RWPE1 (cell line): ENCODE measurements around the gene CCDC182.

Experiments
- CTCF ChIA-PET: fragments of 350-600 bp; sonication (Branson Sonifier 250); formaldehyde crosslinking; extraction: SDS; loops from one replicate; lab custom pipeline; 2021; lab: Yijun Ruan, JAX
- POLR2A ChIA-PET: fragments of 400-600 bp; formaldehyde crosslinking; extraction: SDS; loops from one replicate; lab custom pipeline; 2020; ENCODE audit warnings: antibody characterized with exemption; ENCODE audit not compliant: low non-redundant PET; lab: Yijun Ruan, JAX
- DNase-seq: peaks from one replicate; pipeline ENCODE4 v3.0.0; 2012; ENCODE audit warnings: low spot score
- H3K27ac ChIP-seq: fragments of 450-650 bp; 2 replicates; pipeline ENCODE4 v1.5.1; 2017
- CTCF ChIP-seq: fragments of 450-650 bp; conservative IDR thresholded peaks from 2 replicates; pipeline ENCODE4 v1.5.1; 2017; ENCODE audit warnings: low read depth, mild to moderate bottlenecking

CCDC182 gene

GRCh38 chr17:57774872-57775271 is 29.8 kb upstream of the CCDC182 start:
- POLR2A ChIA-PET: no interaction called here
- TF ChIP-seq CTCF: no peak

GRCh38 chr17:57773557-57773956 is 28.5 kb upstream of the CCDC182 start:
- ChIA-PET CTCF (interaction anchor here (0.7 kb wide), 1 partner anchor 653 kb away, joined by 3 read pairs; no protein-coding TSS in a partner anchor), POLR2A (no interaction called here)
- no peak for TF ChIP-seq CTCF
- H3K27ac ChIP-seq: no peak overlapping the region
- DNase-seq: no peak

More at GRCh38 chr17:57774872-57775271, 29.8 kb upstream of the CCDC182 start:
- no peak overlapping the region for H3K27ac ChIP-seq
- CTCF ChIA-PET: no interaction called here
- DNase-seq: no peak

- CTCF ChIA-PET: no interaction called here
- POLR2A ChIA-PET: no interaction called here
- DNase-seq: no peak
- TF ChIP-seq CTCF: no peak
- no peak overlapping the region for H3K27ac ChIP-seq
Measured at GRCh38 chr17:57772774-57773173, 27.7 kb upstream of the CCDC182 start.

GRCh38 chr17:57767561-57767960 is 22.5 kb upstream of the CCDC182 start:
- DNase-seq: no peak
- no peak for TF ChIP-seq CTCF
- CTCF ChIA-PET: no interaction called here
- POLR2A ChIA-PET: no interaction called here
- H3K27ac ChIP-seq: no peak overlapping the region

GRCh38 chr17:57766318-57766943 is 21.3 kb upstream of the CCDC182 start:
- no peak for DNase-seq
- no peak for TF ChIP-seq CTCF

GRCh38 chr17:57762452-57763395 is 17.6 kb upstream of the CCDC182 start:
- ChIA-PET CTCF (interaction anchor here (0.6 to 0.7 kb wide), 3 partner anchors 20 to 655 kb away, joined by 3 to 4 read pairs (median 3); no protein-coding TSS in a partner anchor), POLR2A (no interaction called here)
- H3K27ac ChIP-seq: no peak overlapping the region
- DNase-seq: no peak
- no peak for TF ChIP-seq CTCF

More at GRCh38 chr17:57766318-57766943, 21.3 kb upstream of the CCDC182 start:
- H3K27ac ChIP-seq: no peak overlapping the region
- ChIA-PET POLR2A (no interaction called here), CTCF (no interaction called here)
